H4 (cell line): ENCODE results near the gene DAO. TPM values are rescaled to one million over a fixed set of nuclear protein-coding genes. Genes with fewer than 3 reads are reported as not detected.
"Not testable (repeated sequence)": the region's sequence is repeated elsewhere in the genome, so short reads cannot be mapped to it uniquely, and the experiment has no call there.

Source experiments
- DNase-seq: peaks from one replicate; pipeline ENCODE4 v3.0.0-alpha.2; 2015; ENCODE audit warnings: low spot score
- total RNA-seq: library from RNA; depleted of rRNA; stranded (reverse); fragments of >200 nt; shearing (Covaris generic); gene quantifications from 2 replicates; pipeline ENCODE4 v1.2.3, GENCODE V29; 2014; rRNA removed

The DAO gene
- total RNA-seq, result not detected in 2 replicates

- DNase-seq, result no peak
These were observed at the start of gene DAO for GRCh38 chr12:108879615-108880254. Gene DAO (plus strand): TSS chr12:108880092. CDS start chr12:108885007, 4,915 bp downstream.

- no peak for DNase-seq
These were observed 48.4 kb upstream of the DAO start for GRCh38 chr12:108831309-108831991.

GRCh38 chr12:108832208-108832607 lies 47.7 kb upstream of the DAO start:
- DNase-seq, result no peak

GRCh38 chr12:108832730-108833354 lies 47.0 kb upstream of the DAO start:
- no peak for DNase-seq

GRCh38 chr12:108833355-108833733 lies 46.5 kb upstream of the DAO start:
- DNase-seq, result peak; percentile 86

GRCh38 chr12:108833757-108834472 lies 46.0 kb upstream of the DAO start:
- no peak for DNase-seq

- no peak for DNase-seq
These were observed 43.8 kb upstream of the DAO start for GRCh38 chr12:108835860-108836634.

- no peak for DNase-seq
These were observed 42.7 kb upstream of the DAO start for GRCh38 chr12:108837239-108837638.

GRCh38 chr12:108837680-108838079 lies 42.2 kb upstream of the DAO start:
- DNase-seq, result no peak

GRCh38 chr12:108838194-108839017 lies 41.5 kb upstream of the DAO start:
- peak; percentile 100 for DNase-seq

GRCh38 chr12:108839018-108839889 lies 40.6 kb upstream of the DAO start:
- peak; percentile 95 for DNase-seq

GRCh38 chr12:108839890-108840230 lies 40.0 kb upstream of the DAO start:
- DNase-seq, result no peak

GRCh38 chr12:108840605-108841332 lies 39.1 kb upstream of the DAO start:
- no peak for DNase-seq

- not testable (repeated sequence) for DNase-seq
These were observed 38.1 kb upstream of the DAO start for GRCh38 chr12:108841825-108842224.

GRCh38 chr12:108842361-108842760 lies 37.5 kb upstream of the DAO start:
- no peak for DNase-seq

- DNase-seq, result no peak
These were observed 36.7 kb upstream of the DAO start for GRCh38 chr12:108843187-108843586.

- no peak for DNase-seq
These were observed 34.2 kb upstream of the DAO start for GRCh38 chr12:108845696-108846095.

GRCh38 chr12:108846290-108846701 lies 33.6 kb upstream of the DAO start:
- DNase-seq, result no peak

- DNase-seq, result no peak
These were observed 32.2 kb upstream of the DAO start for GRCh38 chr12:108847705-108848104.
